ENCODE measurements around the gene PITPNC1.

DNA sequence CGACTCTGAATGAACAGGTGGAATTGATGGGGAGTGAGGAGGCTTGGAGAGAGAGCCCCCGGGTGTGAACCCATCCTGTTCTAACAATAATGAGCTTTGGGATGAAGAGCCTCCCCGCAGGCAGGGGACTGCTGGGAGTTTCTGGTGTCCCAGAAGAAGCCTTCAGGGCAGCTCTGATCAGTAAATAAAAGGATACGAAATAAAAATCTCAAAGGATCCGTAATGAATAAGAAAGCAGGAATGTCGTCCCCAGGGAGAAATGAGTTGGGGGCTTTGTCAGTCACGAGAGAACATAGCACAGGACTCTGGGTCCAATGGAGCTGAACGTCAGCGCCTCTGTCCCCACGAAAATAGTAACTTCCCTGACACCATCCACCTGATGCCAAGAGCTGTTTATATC is 113.4 kb downstream of the PITPNC1 start:
- TF ChIP-seq, protein P1, sequence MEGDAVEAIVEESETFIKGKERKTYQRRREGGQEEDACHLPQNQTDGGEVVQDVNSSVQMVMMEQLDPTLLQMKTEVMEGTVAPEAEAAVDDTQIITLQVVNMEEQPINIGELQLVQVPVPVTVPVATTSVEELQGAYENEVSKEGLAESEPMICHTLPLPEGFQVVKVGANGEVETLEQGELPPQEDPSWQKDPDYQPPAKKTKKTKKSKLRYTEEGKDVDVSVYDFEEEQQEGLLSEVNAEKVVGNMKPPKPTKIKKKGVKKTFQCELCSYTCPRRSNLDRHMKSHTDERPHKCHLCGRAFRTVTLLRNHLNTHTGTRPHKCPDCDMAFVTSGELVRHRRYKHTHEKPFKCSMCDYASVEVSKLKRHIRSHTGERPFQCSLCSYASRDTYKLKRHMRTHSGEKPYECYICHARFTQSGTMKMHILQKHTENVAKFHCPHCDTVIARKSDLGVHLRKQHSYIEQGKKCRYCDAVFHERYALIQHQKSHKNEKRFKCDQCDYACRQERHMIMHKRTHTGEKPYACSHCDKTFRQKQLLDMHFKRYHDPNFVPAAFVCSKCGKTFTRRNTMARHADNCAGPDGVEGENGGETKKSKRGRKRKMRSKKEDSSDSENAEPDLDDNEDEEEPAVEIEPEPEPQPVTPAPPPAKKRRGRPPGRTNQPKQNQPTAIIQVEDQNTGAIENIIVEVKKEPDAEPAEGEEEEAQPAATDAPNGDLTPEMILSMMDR (IDR thresholded peaks at IDR 0.05): no peak
- no peak for TF ChIP-seq POLR2AphosphoS5 (IDR thresholded peaks at IDR 0.05)
- TF ChIP-seq POLR2A (IDR thresholded peaks at IDR 0.05): no peak

Measured in gastroesophageal sphincter (tissue), 3 donors.